ENCODE measurements around the gene ZNF521.

The ZNF521 gene

GRCh38 chr18:25351777-25352628, at the start of gene ZNF521:
Gene ZNF521, minus strand, starts transcription at chr18:25352166. Its CDS starts 1,220 bp downstream, at chr18:25350946.
- no peak for TF ChIP-seq CSDC2 (CRISPR knock-in tag; IDR thresholded peaks at IDR 0.05)
- no peak for TF ChIP-seq PATZ1 (CRISPR knock-in tag; IDR thresholded peaks at IDR 0.05; ENCODE audit: borderline replicate concordance)
- TF ChIP-seq ISL1 (CRISPR knock-in tag; IDR thresholded peaks at IDR 0.05) = no peak
- TF ChIP-seq CSRNP3 (CRISPR knock-in tag; IDR thresholded peaks at IDR 0.05) = no peak
- TF ChIP-seq ZFP3 (CRISPR knock-in tag; IDR thresholded peaks at IDR 0.05) = no peak
- no peak for TF ChIP-seq CREB5 (CRISPR knock-in tag; IDR thresholded peaks at IDR 0.05; ENCODE audit: low read depth)
- no peak for TF ChIP-seq PPARA (CRISPR knock-in tag; IDR thresholded peaks at IDR 0.05; ENCODE audit: borderline replicate concordance)
- no peak for TF ChIP-seq TCF4 (CRISPR knock-in tag; IDR thresholded peaks at IDR 0.05; ENCODE audit: borderline replicate concordance)
- peak; percentile 87 for ATAC-seq

- ATAC-seq = peak; percentile 93
- TF ChIP-seq BACH2 (CRISPR knock-in tag; IDR thresholded peaks at IDR 0.05; ENCODE audit: borderline replicate concordance) (no peak), GLIS3 (CRISPR knock-in tag; IDR thresholded peaks at IDR 0.05) (no peak), ESRRG (CRISPR knock-in tag; IDR thresholded peaks at IDR 0.05) (no peak), CREB5 (CRISPR knock-in tag; IDR thresholded peaks at IDR 0.05; ENCODE audit: low read depth) (peak; percentile 83), ISL1 (CRISPR knock-in tag; IDR thresholded peaks at IDR 0.05) (peak; percentile 100), ARNTL (CRISPR knock-in tag; IDR thresholded peaks at IDR 0.05; ENCODE audit: borderline replicate concordance, low read depth) (no peak), TCF4 (CRISPR knock-in tag; IDR thresholded peaks at IDR 0.05; ENCODE audit: borderline replicate concordance) (no peak; the same call in 1 of the 2 replicates), ZNF565 (CRISPR knock-in tag; conservative IDR thresholded peaks at IDR 0.05; ENCODE audit: low read depth) (no peak), POU6F1 (CRISPR knock-in tag; IDR thresholded peaks at IDR 0.05; ENCODE audit: borderline replicate concordance, low read depth) (peak; percentile 74; the same call in 1 of the 2 replicates), CSDC2 (CRISPR knock-in tag; IDR thresholded peaks at IDR 0.05) (0 out of 2 replicates have a peak, but pooled peaks have one; percentile 59), TOX (CRISPR knock-in tag; IDR thresholded peaks at IDR 0.05; ENCODE audit: borderline replicate concordance) (peak; percentile 90; the same call in 1 of the 2 replicates), ZNF70 (CRISPR knock-in tag; IDR thresholded peaks at IDR 0.05) (no peak), CSRNP3 (CRISPR knock-in tag; IDR thresholded peaks at IDR 0.05) (0 out of 2 replicates have a peak, but pooled peaks have one; percentile 21), PATZ1 (CRISPR knock-in tag; IDR thresholded peaks at IDR 0.05; ENCODE audit: borderline replicate concordance) (peak; percentile 89; the same call in 1 of the 2 replicates), RARB (CRISPR knock-in tag; IDR thresholded peaks at IDR 0.05) (peak; percentile 87; the same call in 1 of the 2 replicates), SNAI2 (CRISPR knock-in tag; IDR thresholded peaks at IDR 0.05) (no peak), ZC3H10 (CRISPR knock-in tag; IDR thresholded peaks at IDR 0.05) (peak; percentile 88), ZFP3 (CRISPR knock-in tag; IDR thresholded peaks at IDR 0.05) (no peak), ZFP30 (CRISPR knock-in tag; IDR thresholded peaks at IDR 0.05) (peak; percentile 88), ZNF8 (CRISPR knock-in tag; IDR thresholded peaks at IDR 0.05) (no peak), PPARA (CRISPR knock-in tag; IDR thresholded peaks at IDR 0.05; ENCODE audit: borderline replicate concordance) (no peak), TSHZ2 (CRISPR knock-in tag; IDR thresholded peaks at IDR 0.05) (no peak), OSR1 (CRISPR knock-in tag; IDR thresholded peaks at IDR 0.05) (no peak)
Measured at GRCh38 chr18:25399554-25399953, 47.6 kb upstream of the ZNF521 start.

Data from SK-N-SH treated with all-trans-retinoic acid at 6 μM for 48 hours (cell line).